ENCODE measurements around the gene CRABP2.

DNA sequence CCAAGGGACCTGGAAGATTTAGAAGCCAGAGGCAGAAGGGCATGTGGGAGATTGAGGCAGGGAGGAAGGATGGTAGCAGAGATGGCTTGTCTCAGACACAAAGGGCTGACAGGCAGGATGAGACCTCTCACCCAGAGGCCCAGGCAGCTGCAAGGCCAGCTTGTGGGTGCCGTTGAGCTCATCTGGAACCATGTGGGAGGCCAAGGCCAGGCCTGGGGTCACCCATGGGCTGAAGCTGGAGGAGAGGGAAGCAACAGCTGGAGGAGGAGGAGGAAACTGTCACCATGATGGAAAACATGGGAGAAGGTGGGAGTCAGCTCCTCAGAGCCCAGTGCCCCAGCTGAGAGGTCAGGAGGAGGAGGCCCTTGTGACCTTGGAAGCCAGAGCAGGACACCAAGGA is 6.4 kb downstream of the CRABP2 start:
- TF ChIP-seq FOXM1 (CRISPR knock-in tag; IDR thresholded peaks at IDR 0.05) (no peak), ZNF556 (CRISPR knock-in tag; IDR thresholded peaks at IDR 0.05; ENCODE audit: borderline replicate concordance) (no peak), ATF3 (CRISPR knock-in tag; IDR thresholded peaks at IDR 0.05) (no peak), SETDB1 (CRISPR knock-in tag; IDR thresholded peaks at IDR 0.05; ENCODE audit: borderline replicate concordance) (no peak), ELK4 (CRISPR knock-in tag; IDR thresholded peaks at IDR 0.05; ENCODE audit: borderline replicate concordance) (no peak), ZNF589 (CRISPR knock-in tag; conservative IDR thresholded peaks at IDR 0.05) (no peak), RFX1 (IDR thresholded peaks at IDR 0.05) (no peak), NCOR1 (IDR thresholded peaks at IDR 0.05; ENCODE audit: borderline replicate concordance, low read length) (no peak), EZH2 (conservative IDR thresholded peaks at IDR 0.05; ENCODE audit: low read depth, low read length) (no peak)
